Measurements from ENCODE around the gene UTY. TPM values are rescaled to one million over a fixed set of nuclear protein-coding genes. Genes with fewer than 3 reads are reported as not detected.

Gene UTY
- total and polyA plus RNA-seq, 9 of the 15 experiments (the other 6 are each of a cell fraction or from before 2014, with no cell fraction given): 0.09 TPM; not detected in 8

GRCh38 chrY:13450596-13451130 is 29.2 kb downstream of the UTY start (continued):
- TF ChIP-seq ZBTB5 (IDR thresholded peaks at IDR 0.05) (no peak), ZFP30 (CRISPR knock-in tag; IDR thresholded peaks at IDR 0.05; ENCODE audit: borderline replicate concordance) (no peak), HNRNPL (IDR thresholded peaks at IDR 0.05; ENCODE audit: low read depth, low read length) (no peak), ZNF134 (CRISPR knock-in tag; conservative IDR thresholded peaks at IDR 0.05) (no peak)

GRCh38 chrY:13445566-13445965 is 34.3 kb downstream of the UTY start:
- POLR2A ChIA-PET: no interaction called here
- no peak overlapping the region for H3K9ac ChIP-seq (ENCODE audit: insufficient read depth in 1 of 2, low read depth in 2 of 2, low read length in 2 of 2)
- no peak for FAIRE-seq
- no peaks in the 10 kb centered on the region for H3K9me3 ChIP-seq (replicated peaks; ENCODE audit: control insufficient read depth, insufficient read depth, low read depth, low read length)
- CTCF ChIA-PET (ENCODE audit: low intra/inter-chr PET ratio): no interaction called here
- no peaks in the 10 kb centered on the region for H3K79me2 ChIP-seq (ENCODE audit: control insufficient read depth, insufficient read depth, low read length)
- no TSS peak for BruUV-seq (replicated peaks)
- no peaks in the 10 kb centered on the region for H3K27me3 ChIP-seq (ENCODE audit: control insufficient read depth in 2 of 2, insufficient read depth in 2 of 2, low read length in 2 of 2)
- H2AFZ ChIP-seq (ENCODE audit: low read depth, low read length): no peak overlapping the region
- TF ChIP-seq GABPB2 (CRISPR knock-in tag; conservative IDR thresholded peaks at IDR 0.05) (no peak), FIP1L1 (IDR thresholded peaks at IDR 0.05; ENCODE audit: low read depth, low read length, poor library complexity, severe bottlenecking) (no peak), SMARCE1 (IDR thresholded peaks at IDR 0.05) (no peak), RNF2 (IDR thresholded peaks at IDR 0.05) (no peak)
- H3K27ac ChIP-seq (ENCODE audit: extremely low read depth, low read depth, low read length): no peak overlapping the region
- H3K9me1 ChIP-seq (ENCODE audit: control insufficient read depth, insufficient read depth, low read length): no peaks in the 10 kb centered on the region
- no peak overlapping the region for H3K4me3 ChIP-seq
- H3K36me3 ChIP-seq (ENCODE audit: control insufficient read depth, insufficient read depth, low read length): no peaks in the 10 kb centered on the region
- H4K20me1 ChIP-seq (replicated peaks; ENCODE audit: control insufficient read depth, insufficient read depth, low read length): no peaks in the 10 kb centered on the region
- intact Hi-C loops (cut with micrococcal nuclease) (no loop called here), in situ Hi-C loops (cut with MboI) (no loop called here)
- ATAC-seq: no peak
- no peak for DNase-seq (ENCODE audit: extremely low read depth in 1 of 4, low spot score in 3 of 4)
- H3K4me2 ChIP-seq (ENCODE audit: insufficient read depth, low read length): no peak overlapping the region
- H3K4me1 ChIP-seq (replicated peaks in 1 of 2; ENCODE audit: control insufficient read depth in 2 of 2, insufficient read depth in 2 of 2, low read length in 2 of 2): no peaks in the 10 kb centered on the region
- no CpG with 5 or more reads among the region's 1 CpG for WGBS (ENCODE audit: insufficient coverage, low coverage, missing lambda C conversion rate)
